Stimulated activated CD8-positive, alpha-beta memory T cell treated with anti-CD3 and anti-CD28 coated beads, Interleukin-4, amount 100 ng/mL, for 1 hour (primary cell): ENCODE results near the gene GTF2I.
"Not testable (repeated sequence)": the region's sequence is repeated elsewhere in the genome, so short reads cannot be mapped to it uniquely, and the experiment has no call there.

ENCODE experiments used
- DNase-seq, 2 donors: peaks; one replicate each; pipeline ENCODE4 v3.0.0-alpha.2; 2020; ENCODE audit warnings: low read depth in 2 of 2, low spot score in 1 of 2

Gene GTF2I

DNA sequence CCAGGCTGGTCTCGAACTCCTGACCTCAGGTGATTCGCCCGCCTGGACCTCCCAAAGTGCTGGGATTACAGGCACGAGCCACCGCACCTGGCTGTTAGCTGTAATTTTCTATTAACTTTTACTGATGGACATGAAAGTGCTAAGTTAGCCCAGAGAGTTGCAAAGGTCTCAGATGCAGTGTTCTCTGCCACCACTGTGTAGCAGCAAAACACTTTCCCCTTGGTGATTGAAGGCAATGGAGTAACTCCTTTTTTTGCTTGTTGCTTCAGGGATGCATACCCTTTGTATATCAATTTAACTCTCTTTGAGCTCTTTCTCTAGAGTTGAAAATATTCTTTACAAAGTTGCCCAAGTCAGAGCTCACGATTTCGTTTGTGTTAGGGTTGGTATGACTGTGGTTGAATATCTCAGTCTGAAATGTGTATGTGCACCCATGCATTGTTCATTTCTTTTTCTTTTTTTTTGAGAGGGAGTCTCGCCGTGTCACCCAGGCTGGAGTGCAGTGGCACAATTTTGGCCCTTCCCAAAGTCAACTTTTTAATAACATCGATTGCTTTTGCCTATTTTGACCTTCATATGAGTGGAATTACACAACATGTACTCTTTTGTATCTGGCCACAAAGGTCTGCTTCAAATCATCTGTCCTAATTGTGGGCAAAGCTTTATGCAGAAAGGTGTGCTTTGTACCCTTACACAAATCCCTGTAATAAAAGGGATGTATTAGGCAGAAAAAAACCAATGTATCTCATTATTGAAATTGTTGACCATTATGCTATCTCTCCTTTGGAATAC is 52.6 kb downstream of the GTF2I start:
- no peak for DNase-seq

GRCh38 chr7:74713567-74713966 is 56.0 kb downstream of the GTF2I start:
- DNase-seq = no peak

DNA sequence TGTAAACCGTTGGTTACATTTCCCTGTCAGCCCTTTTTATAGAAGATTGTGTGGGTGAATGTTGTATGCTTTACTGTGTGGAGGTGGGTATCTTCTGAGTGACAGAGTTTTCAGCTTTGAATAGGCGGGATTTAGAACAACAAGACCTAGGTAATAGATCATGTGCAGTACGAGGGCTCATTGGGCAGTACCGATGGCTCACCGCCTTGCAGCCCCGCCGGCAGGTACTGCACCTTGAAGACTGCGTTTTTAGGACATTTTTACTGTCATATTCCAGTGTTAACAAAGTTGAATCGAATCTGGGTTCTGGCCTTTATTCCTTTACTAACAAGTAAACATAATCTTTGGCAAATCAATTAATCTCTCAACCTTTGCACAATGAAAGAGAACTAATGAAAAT is 60.4 kb downstream of the GTF2I start:
- DNase-seq = no peak

GRCh38 chr7:74718336-74718735 is 60.8 kb downstream of the GTF2I start:
- DNase-seq = no peak

GRCh38 chr7:74722153-74722552 is 64.6 kb downstream of the GTF2I start:
- DNase-seq = no peak

DNA sequence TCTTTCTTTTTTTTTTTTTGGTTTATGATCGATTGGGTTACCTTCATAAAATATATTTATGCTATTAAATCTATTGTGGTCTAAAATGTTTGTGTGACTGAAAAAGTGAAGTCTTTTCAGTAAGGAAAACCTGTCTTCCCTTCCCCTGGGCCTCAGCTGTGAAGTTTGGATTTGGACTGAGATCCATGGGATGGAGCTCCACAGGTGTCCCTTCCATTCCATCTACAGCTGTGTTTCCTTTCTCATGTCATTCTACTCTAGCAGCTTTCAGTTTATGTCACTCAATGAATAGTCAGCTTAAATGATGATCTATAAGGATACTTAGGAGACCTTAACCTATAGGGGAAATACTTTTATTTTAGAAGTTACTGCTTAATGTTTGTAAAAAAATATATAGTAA is 68.3 kb downstream of the GTF2I start:
- no peak for DNase-seq

DNA sequence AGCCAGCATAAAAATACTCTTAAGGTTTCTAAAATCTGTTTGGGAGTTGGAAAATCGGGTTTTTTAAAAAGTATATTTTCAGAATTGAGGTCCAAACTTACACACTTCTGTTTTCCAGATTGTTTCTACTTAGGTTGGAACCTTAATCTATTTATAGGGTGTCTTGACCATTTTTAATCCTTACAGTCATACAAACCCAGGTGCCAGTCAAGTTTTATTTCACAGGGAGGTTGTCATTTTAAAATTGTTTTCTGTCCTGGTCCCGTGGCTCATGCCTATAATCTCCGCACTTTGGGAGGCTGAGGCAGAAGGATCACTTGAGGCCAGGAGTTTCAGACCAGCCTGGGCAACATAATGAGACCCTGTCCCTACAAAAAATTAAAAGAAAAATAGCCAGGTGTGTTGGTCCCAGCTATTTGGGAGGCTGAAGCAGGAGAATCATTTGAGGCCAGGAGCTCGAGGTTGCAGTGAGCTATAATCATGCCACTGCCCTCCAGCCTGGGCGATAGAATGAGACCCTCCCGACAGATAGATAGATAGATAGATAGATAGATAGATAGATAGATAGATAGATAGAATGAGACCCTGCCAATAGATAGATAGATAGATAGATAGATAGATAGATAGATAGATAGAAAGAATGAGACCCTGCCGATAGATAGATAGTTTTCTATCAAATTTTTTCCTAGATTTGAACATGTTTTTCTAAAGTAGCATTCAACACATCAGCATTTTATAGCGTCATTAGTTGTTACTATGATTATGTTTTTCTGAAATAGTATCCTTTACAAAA is 69.0 kb downstream of the GTF2I start:
- DNase-seq = no peak

DNA sequence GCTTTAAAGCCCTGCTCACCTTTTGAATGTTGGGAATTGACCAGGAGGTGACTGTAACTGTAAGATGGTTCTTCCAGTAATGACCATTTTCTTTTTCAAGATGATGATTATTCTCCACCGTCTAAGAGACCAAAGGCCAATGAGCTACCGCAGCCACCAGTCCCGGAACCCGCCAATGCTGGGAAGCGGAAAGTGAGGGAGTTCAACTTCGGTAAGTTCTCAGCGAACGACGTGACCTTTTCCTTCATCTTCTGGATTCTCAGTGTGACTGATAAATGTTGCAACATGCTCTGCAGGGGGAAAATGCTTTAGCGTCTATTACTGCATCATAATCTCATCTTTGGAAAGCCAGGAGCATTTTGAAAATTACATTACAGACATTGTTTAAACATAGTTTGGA is 71.2 kb downstream of the GTF2I start:
- DNase-seq = not testable (repeated sequence)

GRCh38 chr7:74730186-74730585 is 72.7 kb downstream of the GTF2I start:
- not testable (repeated sequence) for DNase-seq

DNA sequence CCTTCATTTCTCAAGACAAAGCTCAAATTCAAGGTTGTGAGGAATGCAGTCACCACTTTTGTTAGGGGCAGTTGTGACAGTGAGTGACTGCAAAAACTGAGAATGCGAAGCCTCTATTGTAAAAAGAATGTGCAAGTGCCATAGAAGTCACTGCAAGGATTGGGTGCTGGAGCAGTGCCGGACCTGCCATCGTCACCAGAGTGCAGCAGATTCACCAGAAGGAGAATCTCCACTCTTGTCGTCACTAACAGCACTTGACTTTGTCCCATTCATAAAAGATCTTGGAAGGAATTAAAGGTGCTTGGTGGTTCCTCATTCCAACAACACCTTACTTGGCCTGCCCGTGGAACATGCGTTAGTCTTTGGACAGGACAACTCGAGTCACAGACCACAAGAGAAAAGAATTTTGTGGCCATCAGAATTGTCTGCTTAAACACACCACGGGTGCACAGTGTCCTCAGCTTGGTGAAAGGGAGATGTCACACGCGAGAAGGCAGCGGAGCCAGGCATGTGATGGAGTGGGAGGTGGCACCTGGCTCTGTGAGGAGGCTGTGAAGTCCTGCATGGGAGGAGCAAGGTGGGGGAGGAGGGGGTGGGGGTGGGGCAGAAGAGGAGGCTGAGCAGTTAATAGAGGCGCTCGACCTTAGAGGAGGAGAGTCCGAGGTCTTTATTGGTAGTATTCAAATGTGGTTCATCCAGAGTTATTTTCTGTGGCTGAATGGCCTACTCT is 82.6 kb downstream of the GTF2I start:
- not testable (repeated sequence) for DNase-seq

- not testable (repeated sequence) for DNase-seq
These were observed 86.5 kb downstream of the GTF2I start for GRCh38 chr7:74743936-74744557.

- DNase-seq = not testable (repeated sequence)
These were observed 96.5 kb downstream of the GTF2I start for GRCh38 chr7:74753921-74754482.

DNA sequence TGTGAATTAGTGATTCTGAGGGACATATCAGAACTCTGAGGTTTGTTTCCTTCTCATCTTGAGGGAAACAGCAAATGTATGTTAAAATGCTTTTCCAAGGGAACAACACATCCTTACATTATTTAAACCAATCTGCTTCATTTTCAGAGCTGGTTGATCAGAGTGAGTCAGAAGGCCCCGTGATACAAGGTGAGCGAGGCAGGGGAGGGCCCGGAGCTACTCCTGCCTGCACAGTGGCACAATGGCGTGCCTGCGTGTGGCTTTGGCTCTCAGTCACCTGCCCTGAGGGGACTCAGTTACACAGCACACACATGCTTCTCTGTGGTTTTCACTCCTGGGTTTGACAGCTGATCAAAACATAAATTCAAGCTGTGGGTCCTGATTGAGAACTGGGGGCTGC is 99.2 kb downstream of the GTF2I start:
- not testable (repeated sequence) for DNase-seq

DNA sequence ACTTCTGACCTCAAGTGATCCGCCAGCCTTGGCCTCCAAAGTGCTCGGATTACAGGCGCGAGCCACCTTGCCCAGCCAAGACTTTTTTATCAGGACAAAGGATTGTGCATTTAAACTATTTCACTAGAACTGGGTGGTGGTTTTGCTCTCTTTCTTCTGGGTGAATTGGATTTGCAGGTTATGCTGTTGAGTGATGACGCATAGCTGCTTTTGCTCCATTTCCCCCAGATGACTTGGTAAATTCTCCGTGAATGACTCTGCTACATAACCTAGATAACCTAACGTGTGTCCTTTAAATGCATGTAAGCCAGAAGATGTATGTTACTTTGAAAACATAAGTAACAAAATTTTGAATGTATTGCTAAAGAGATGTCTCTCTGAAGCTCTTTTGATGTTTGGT is 100.8 kb downstream of the GTF2I start:
- not testable (repeated sequence) for DNase-seq

GRCh38 chr7:74758982-74759381 is 101.5 kb downstream of the GTF2I start:
- not testable (repeated sequence) for DNase-seq

GRCh38 chr7:74765205-74765918 is 107.8 kb downstream of the GTF2I start:
- not testable (repeated sequence) for DNase-seq

DNA sequence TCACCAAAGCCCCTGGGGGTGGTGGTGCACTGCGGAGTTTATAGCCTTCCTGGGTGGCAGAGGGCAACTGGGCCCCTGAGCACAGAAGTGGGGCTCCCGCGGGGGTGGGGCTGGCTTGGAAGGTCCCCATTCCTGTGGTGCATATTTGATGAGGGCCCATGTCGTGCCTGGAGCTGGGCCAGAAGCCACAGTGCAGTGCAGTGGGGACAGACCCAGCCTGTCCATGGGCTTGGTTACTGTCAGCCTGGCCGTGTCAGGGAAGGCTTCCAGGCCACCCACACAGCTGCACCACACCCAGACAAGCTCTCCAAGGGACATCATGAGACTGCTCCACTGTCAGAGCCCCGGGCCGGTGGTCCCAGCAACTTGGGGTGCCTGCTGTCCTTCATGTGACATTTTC is 109.0 kb downstream of the GTF2I start:
- DNase-seq = not testable (repeated sequence)

DNA sequence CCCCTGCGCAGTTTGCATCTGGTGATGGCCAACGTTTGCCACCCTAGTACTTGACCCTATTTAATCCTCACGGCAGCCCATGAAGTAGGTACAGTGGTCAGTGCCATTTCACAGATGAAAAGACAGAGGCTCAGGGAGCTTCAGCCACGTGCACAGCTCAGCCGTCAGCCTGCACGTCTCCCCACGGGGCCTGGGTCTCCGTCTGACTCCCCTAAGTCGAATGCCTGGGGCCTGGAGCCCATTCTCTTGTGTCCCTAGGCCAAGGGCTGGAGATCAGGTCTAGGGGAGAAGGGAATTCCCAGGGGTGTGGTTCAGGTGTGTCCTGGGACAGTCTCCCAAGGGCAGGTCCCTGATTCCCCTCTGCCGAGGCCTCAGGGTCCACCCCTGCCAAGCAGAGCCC is 109.5 kb downstream of the GTF2I start:
- DNase-seq = not testable (repeated sequence)

- not testable (repeated sequence) for DNase-seq
These were observed 112.5 kb downstream of the GTF2I start for GRCh38 chr7:74770062-74770461.

DNA sequence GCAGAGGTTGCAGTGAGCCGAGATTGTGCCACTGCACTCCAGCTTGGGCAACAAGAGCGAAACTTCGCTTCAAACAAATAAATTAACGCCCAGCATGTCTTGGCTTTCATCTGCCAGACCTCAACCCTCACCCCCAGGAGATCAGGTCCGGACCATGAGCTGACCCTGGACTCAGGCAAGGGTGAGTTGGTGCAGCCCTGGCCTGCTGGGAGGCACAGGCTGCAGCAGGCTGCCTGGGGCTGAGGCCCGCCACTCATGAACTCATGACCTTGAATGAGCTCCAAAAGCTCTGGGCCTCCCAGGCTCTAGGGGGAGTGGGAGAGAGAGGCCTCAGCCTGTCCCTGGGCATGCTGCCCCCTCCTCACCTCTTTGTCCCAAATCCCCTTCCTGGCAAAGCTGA is 114.6 kb downstream of the GTF2I start:
- DNase-seq = not testable (repeated sequence)
